ENCODE measurements around the gene CIAO2B.
"Not testable (repeated sequence)": the region's sequence is repeated elsewhere in the genome, so short reads cannot be mapped to it uniquely, and the experiment has no call there.

Gene CIAO2B

DNA sequence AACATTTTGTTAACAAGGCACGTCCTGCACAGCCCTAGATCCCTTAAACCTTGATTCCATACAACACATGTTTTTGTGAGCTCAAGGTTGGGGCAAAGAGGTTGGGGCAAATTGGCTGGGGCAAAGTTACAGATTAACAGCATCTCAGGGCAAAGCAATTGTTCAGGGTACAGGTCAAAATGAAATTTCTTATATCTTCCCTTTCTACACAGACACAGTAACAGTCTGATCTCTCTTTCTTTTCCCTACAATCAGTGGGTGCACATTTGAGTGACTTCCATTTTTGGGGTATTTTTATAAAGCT lies 21.9 kb upstream of the CIAO2B start:
- H3K27ac ChIP-seq (ENCODE audit: insufficient read depth in 1 of 2, low read depth in 1 of 2, low read length in 2 of 2, poor library complexity in 1 of 2, severe bottlenecking in 2 of 2); H3K27me3 ChIP-seq (replicated peaks in 2 of 5; ENCODE audit: control insufficient read depth in 4 of 5, insufficient read depth in 5 of 5, low read length in 4 of 5); DNase-seq; H3K4me3 ChIP-seq (ENCODE audit: control insufficient read depth in 1 of 7, extremely low read depth in 1 of 7, insufficient read depth in 4 of 7, low read depth in 2 of 7, low read length in 6 of 7); H3K4me1 ChIP-seq (ENCODE audit: control extremely low read depth in 1 of 4, control insufficient read depth in 4 of 4, insufficient read depth in 4 of 4, low read length in 3 of 4); POLR2A ChIA-PET; H3K36me3 ChIP-seq (ENCODE audit: control insufficient read depth in 4 of 4, insufficient read depth in 4 of 4, low read length in 3 of 4); H3K9me3 ChIP-seq (ENCODE audit: control extremely low read depth in 1 of 5, control insufficient read depth in 4 of 5, insufficient read depth in 2 of 5, low read depth in 1 of 5, low read length in 4 of 5): not testable (repeated sequence)
- CTCF ChIA-PET: interaction anchor here (1.2 to 13.1 kb wide), 8 partner anchors 9 to 220 kb away, joined by 4 to 124 read pairs (median 6); no protein-coding TSS in a partner anchor
- WGBS (ENCODE audit: insufficient coverage): no CpG with 5 or more reads among the region's 1 CpG

DNA sequence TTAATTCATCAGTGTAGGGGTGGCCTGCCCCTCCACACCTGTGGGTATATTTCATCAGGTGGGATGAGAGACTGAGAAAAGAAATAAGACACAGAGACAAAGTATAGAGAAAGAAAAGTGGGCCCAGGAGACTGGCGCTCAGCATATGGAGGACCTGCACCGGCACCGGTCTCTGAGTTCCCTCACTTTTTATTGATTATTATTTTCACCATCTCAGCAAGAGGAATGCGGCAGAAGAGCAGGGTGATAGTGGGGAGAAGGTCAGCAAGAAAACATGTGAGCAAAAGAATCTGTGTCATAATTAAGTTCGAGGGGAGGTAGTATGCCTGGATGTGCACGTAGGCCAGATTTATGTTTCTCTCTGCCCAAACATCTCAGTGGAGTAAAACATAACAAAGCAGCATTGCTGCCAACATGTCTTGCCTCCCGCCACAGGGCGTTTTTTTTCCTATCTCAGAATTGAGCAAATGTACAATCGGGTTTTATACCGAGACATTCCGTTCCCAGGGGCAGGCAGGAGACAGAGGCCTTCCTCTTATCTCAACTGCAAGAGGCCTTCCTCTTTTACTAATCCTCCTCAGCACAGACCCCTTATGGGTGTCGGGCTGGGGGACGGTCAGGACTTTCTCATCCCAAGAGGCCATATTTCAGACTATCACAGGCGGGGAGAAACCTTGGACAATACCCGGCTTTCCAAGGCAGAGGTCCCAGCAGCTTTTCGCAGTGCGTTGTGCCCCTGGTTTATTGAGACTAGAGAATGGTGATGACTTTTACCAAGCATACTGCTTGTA lies 21.4 kb upstream of the CIAO2B start:
- H3K4me1 ChIP-seq (ENCODE audit: control extremely low read depth in 1 of 4, control insufficient read depth in 4 of 4, insufficient read depth in 4 of 4, low read length in 3 of 4); H3K9me3 ChIP-seq (ENCODE audit: control extremely low read depth in 1 of 5, control insufficient read depth in 4 of 5, insufficient read depth in 2 of 5, low read depth in 1 of 5, low read length in 4 of 5); POLR2A ChIA-PET; H3K4me3 ChIP-seq (ENCODE audit: control insufficient read depth in 1 of 7, extremely low read depth in 1 of 7, insufficient read depth in 4 of 7, low read depth in 2 of 7, low read length in 6 of 7); H3K36me3 ChIP-seq (ENCODE audit: control insufficient read depth in 4 of 4, insufficient read depth in 4 of 4, low read length in 3 of 4); H3K27ac ChIP-seq (ENCODE audit: insufficient read depth in 1 of 2, low read depth in 1 of 2, low read length in 2 of 2, poor library complexity in 1 of 2, severe bottlenecking in 2 of 2); DNase-seq: not testable (repeated sequence)
- 94% methylated on average over 3 of the region's 17 CpGs for WGBS (ENCODE audit: insufficient coverage)
- H3K27me3 ChIP-seq (replicated peaks in 2 of 5; ENCODE audit: control insufficient read depth in 4 of 5, insufficient read depth in 5 of 5, low read length in 4 of 5): peaks cover 3 to 12% (median 9%) of the 10 kb centered on the region in 5 experiments
- CTCF ChIA-PET: interaction anchor here (1.2 to 13.1 kb wide), 4 partner anchors 9 to 221 kb away, joined by 4 to 124 read pairs (median 5); no protein-coding TSS in a partner anchor

DNA sequence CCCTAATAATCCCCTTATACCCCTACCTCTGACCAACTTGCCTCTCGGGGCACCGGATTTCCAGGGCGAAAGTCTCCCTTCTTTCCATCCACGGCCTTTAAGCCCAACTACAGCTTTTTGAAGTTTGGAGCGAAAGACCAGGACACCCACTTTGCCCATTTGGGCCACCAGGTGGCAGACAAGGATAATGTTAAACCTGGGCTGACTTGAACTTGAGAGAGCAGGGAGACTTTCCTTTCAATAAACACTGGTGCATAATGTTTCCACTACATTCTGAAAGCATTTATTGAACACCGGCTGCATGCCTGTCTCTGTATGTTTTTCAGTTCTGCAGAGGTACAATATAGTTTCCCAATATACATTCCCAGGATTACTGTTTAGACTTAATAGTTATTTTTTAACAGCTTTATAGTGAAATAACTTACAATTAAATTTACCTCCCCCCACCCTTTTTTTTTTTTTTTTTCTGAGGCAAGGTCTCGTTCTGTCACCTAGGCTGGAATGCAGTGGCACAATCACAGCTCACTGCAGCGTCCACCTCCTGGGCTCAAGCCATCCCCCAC lies 20.0 kb upstream of the CIAO2B start:
- 8% methylated on average over 5 of the region's 8 CpGs for WGBS (ENCODE audit: insufficient coverage)
- peaks cover 7 to 26% (median 19%) of the 10 kb centered on the region in 5 experiments for H3K27me3 ChIP-seq (replicated peaks in 2 of 5; ENCODE audit: control insufficient read depth in 4 of 5, insufficient read depth in 5 of 5, low read length in 4 of 5)
- H3K4me1 ChIP-seq (ENCODE audit: control extremely low read depth in 1 of 4, control insufficient read depth in 4 of 4, insufficient read depth in 4 of 4, low read length in 3 of 4): no peaks in the 10 kb centered on the region
- H3K9me3 ChIP-seq (ENCODE audit: control extremely low read depth in 1 of 5, control insufficient read depth in 4 of 5, insufficient read depth in 2 of 5, low read depth in 1 of 5, low read length in 4 of 5): peaks cover 0 to 5% (median 0%) of the 10 kb centered on the region in 5 experiments
- H3K4me3 ChIP-seq (ENCODE audit: control insufficient read depth in 1 of 7, extremely low read depth in 1 of 7, insufficient read depth in 4 of 7, low read depth in 2 of 7, low read length in 6 of 7): no peak overlapping the region
- ChIA-PET POLR2A (interaction anchor here (0.6 kb wide), 3 partner anchors 20 to 226 kb away, joined by 3 read pairs; no protein-coding TSS in a partner anchor), CTCF (interaction anchor here (0.6 to 5.7 kb wide), 20 partner anchors 9 to 321 kb away, joined by 3 to 33 read pairs (median 4); partner anchors contain the start of genes CES3, ELMO3 and RRAD)
- H3K27ac ChIP-seq (ENCODE audit: insufficient read depth in 1 of 2, low read depth in 1 of 2, low read length in 2 of 2, poor library complexity in 1 of 2, severe bottlenecking in 2 of 2): no peak overlapping the region
- no peaks in the 10 kb centered on the region for H3K36me3 ChIP-seq (ENCODE audit: control insufficient read depth in 4 of 4, insufficient read depth in 4 of 4, low read length in 3 of 4)
- peak; percentile 71 to 86 (median 78) for DNase-seq

DNA sequence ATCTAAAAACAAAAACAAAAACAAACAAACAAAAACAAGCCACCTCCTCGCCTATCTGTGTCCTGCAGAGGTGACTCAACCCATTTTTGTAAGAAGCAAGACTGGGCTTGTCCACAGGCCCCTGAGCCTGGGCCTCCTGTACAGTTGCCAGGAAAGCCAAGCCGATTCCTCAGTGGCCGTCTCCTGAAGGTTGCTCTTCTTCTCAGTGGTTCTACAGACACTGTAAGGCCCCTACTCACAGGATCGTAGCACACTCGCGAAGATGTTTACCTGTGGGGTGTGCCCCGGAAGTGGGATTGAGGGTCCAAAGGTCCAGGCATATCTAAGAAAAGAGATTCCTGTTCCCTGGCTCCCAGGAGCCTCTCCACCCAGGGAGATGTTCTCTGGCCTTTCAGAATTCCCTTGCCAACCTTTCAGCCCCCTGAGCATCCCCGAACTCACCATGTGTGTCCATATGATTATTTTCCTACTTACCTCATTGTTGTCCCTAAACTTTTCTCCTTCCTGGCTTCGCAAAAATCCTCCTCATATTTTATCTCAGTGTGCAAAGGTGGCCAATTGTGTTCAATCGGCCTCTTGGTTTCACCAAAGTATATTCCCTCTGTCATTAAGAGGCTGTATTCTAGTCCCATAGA lies 19.4 kb upstream of the CIAO2B start:
- Histone ChIP-seq H3K4me1 (ENCODE audit: control extremely low read depth in 1 of 4, control insufficient read depth in 4 of 4, insufficient read depth in 4 of 4, low read length in 3 of 4) (peaks cover 0 to 5% (median 3%) of the 10 kb centered on the region in 4 experiments), H3K27ac (ENCODE audit: insufficient read depth in 1 of 2, low read depth in 1 of 2, low read length in 2 of 2, poor library complexity in 1 of 2, severe bottlenecking in 2 of 2) (no peak overlapping the region), H3K36me3 (ENCODE audit: control insufficient read depth in 4 of 4, insufficient read depth in 4 of 4, low read length in 3 of 4) (no peaks in the 10 kb centered on the region), H3K27me3 (replicated peaks in 2 of 5; ENCODE audit: control insufficient read depth in 4 of 5, insufficient read depth in 5 of 5, low read length in 4 of 5) (peaks cover 7 to 32% (median 19%) of the 10 kb centered on the region in 5 experiments), H3K4me3 (ENCODE audit: control insufficient read depth in 1 of 7, extremely low read depth in 1 of 7, insufficient read depth in 4 of 7, low read depth in 2 of 7, low read length in 6 of 7) (no peak overlapping the region), H3K9me3 (ENCODE audit: control extremely low read depth in 1 of 5, control insufficient read depth in 4 of 5, insufficient read depth in 2 of 5, low read depth in 1 of 5, low read length in 4 of 5) (peaks cover 0 to 5% (median 0%) of the 10 kb centered on the region in 5 experiments)
- no peak for DNase-seq
- CTCF ChIA-PET: interaction anchor here (0.6 to 5.7 kb wide), 22 partner anchors 9 to 245 kb away, joined by 3 to 33 read pairs (median 4); partner anchors contain the start of genes CES3, ELMO3 and RRAD
- 92% methylated on average over 10 of the region's 10 CpGs for WGBS (ENCODE audit: insufficient coverage)
- POLR2A ChIA-PET: interaction anchor here (0.6 kb wide), 4 partner anchors 20 to 225 kb away, joined by 3 read pairs; no protein-coding TSS in a partner anchor

DNA sequence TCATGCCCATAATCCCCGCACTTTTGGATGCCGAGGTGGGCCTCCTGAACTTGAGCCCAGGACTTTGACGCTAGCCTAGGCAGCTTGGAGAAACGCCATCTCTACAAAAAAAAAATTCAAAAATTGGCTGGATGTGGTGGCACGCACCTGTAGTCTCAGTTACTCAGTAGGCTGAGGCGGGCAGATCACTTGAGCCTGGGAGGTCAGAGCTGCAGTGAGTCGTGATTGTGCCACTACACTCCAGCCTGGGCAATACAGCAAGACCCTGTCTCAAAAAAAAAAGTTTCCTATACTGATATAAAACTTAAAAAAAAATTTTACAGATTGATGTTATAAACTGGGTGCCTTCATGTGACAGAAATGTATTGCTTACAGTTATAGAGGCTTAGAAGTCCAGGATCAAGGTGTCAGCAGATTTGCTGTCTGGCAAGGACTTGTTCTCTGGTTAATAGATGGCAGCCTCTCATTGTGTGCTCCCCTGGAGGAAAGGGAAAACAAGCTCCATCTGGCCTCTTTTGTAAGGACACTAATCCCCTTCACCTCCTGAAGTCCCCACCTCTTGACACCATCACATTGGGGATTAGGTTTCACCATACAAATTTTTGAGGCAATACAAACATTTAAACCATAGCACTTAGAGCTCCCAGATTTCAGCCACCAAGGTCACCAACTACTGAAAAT lies 18.4 kb upstream of the CIAO2B start:
- POLR2A ChIA-PET: interaction anchor here (0.6 kb wide), 1 partner anchor 77 kb away, joined by 3 read pairs; no protein-coding TSS in a partner anchor
- CTCF ChIA-PET: interaction anchor here (0.6 to 5.7 kb wide), 17 partner anchors 10 to 234 kb away, joined by 3 to 33 read pairs (median 4); partner anchors contain the start of gene CES3
- Histone ChIP-seq H3K36me3 (ENCODE audit: control insufficient read depth in 4 of 4, insufficient read depth in 4 of 4, low read length in 3 of 4) (no peaks in the 10 kb centered on the region), H3K27me3 (replicated peaks in 2 of 5; ENCODE audit: control insufficient read depth in 4 of 5, insufficient read depth in 5 of 5, low read length in 4 of 5) (peaks cover 7 to 42% (median 24%) of the 10 kb centered on the region in 5 experiments), H3K4me3 (ENCODE audit: control insufficient read depth in 1 of 7, extremely low read depth in 1 of 7, insufficient read depth in 4 of 7, low read depth in 2 of 7, low read length in 6 of 7) (no peak overlapping the region), H3K4me1 (ENCODE audit: control extremely low read depth in 1 of 4, control insufficient read depth in 4 of 4, insufficient read depth in 4 of 4, low read length in 3 of 4) (peaks cover 0 to 14% (median 12%) of the 10 kb centered on the region in 4 experiments), H3K9me3 (ENCODE audit: control extremely low read depth in 1 of 5, control insufficient read depth in 4 of 5, insufficient read depth in 2 of 5, low read depth in 1 of 5, low read length in 4 of 5) (peaks cover 0 to 5% (median 0%) of the 10 kb centered on the region in 5 experiments), H3K27ac (ENCODE audit: insufficient read depth in 1 of 2, low read depth in 1 of 2, low read length in 2 of 2, poor library complexity in 1 of 2, severe bottlenecking in 2 of 2) (no peak overlapping the region)
- 96% methylated on average over 6 of the region's 7 CpGs for WGBS (ENCODE audit: insufficient coverage)
- DNase-seq: no peak

DNA sequence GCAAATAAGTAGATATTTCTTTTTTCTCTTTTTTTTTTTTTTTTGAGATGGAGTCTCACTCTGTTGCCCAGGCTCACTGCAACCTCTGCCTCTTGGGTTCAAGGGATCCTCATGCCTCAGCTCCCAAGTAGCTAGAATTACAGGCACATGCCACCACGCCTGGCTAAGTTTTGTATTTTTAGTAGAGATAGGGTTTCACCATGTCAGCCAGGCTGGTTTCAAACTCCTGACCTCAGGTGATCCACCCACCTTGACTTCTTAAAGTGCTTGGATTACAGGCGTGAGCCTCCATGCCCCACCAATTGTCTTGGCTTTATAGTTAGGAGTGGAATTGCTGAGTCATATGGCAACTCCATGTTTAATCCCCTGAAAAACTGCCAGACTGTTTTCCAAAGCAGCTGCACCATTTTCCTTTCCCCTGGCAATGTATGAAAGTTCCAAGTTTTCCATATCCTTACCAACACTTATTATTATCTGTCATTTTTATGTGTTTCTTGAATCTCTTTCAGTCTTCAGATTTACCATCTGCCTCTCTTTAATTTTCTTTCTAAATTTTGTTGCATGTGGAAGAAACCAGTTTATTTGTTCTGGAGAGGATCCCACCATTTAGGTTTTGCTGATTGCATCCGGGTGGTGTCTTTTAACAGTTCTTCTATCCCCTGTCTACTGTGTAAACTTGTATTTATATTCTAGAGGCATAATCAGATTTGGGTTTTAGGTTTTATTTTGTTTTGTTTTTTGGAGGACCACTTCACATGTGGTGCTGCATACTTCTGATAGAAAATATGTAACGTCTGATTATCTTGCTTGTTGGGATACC lies 17.0 kb upstream of the CIAO2B start:
- POLR2A ChIA-PET: no interaction called here

More for the DNA sequence above, 17.0 kb upstream of the CIAO2B start:
- Histone ChIP-seq H3K9me3 (ENCODE audit: control extremely low read depth in 1 of 5, control insufficient read depth in 4 of 5, insufficient read depth in 2 of 5, low read depth in 1 of 5, low read length in 4 of 5) (peaks cover 0 to 5% (median 0%) of the 10 kb centered on the region in 5 experiments), H3K4me3 (ENCODE audit: control insufficient read depth in 1 of 7, extremely low read depth in 1 of 7, insufficient read depth in 4 of 7, low read depth in 2 of 7, low read length in 6 of 7) (no peak overlapping the region), H3K36me3 (ENCODE audit: control insufficient read depth in 4 of 4, insufficient read depth in 4 of 4, low read length in 3 of 4) (no peaks in the 10 kb centered on the region), H3K4me1 (ENCODE audit: control extremely low read depth in 1 of 4, control insufficient read depth in 4 of 4, insufficient read depth in 4 of 4, low read length in 3 of 4) (peaks cover 0 to 17% (median 14%) of the 10 kb centered on the region in 4 experiments), H3K27me3 (replicated peaks in 2 of 5; ENCODE audit: control insufficient read depth in 4 of 5, insufficient read depth in 5 of 5, low read length in 4 of 5) (peaks cover 10 to 43% (median 26%) of the 10 kb centered on the region in 5 experiments), H3K27ac (ENCODE audit: insufficient read depth in 1 of 2, low read depth in 1 of 2, low read length in 2 of 2, poor library complexity in 1 of 2, severe bottlenecking in 2 of 2) (no peak overlapping the region)
- CTCF ChIA-PET: interaction anchor here (0.6 to 5.7 kb wide), 12 partner anchors 12 to 248 kb away, joined by 3 to 33 read pairs (median 4); partner anchors contain the start of genes CES3 and ELMO3
- DNase-seq: no peak
- 87% methylated on average over 3 of the region's 4 CpGs for WGBS (ENCODE audit: insufficient coverage)
